Stimulated activated naive CD4-positive, alpha-beta T cell treated with Interleukin-2 at 50 U/mL for 16 hours (primary cell): ENCODE data around the gene KLF6.
"Not testable (repeated sequence)": the region's sequence is repeated elsewhere in the genome, so short reads cannot be mapped to it uniquely, and the experiment has no call there.

Source experiments
- DNase-seq: peaks from one replicate; lab custom pipeline; 2025; lab: John Stamatoyannopoulos, UW

The KLF6 gene

GRCh38 chr10:3757250-3757637, 27.8 kb downstream of the KLF6 start:
- no peak for DNase-seq

- no peak for DNase-seq
Measured at GRCh38 chr10:3756360-3756740, 28.7 kb downstream of the KLF6 start.

DNA sequence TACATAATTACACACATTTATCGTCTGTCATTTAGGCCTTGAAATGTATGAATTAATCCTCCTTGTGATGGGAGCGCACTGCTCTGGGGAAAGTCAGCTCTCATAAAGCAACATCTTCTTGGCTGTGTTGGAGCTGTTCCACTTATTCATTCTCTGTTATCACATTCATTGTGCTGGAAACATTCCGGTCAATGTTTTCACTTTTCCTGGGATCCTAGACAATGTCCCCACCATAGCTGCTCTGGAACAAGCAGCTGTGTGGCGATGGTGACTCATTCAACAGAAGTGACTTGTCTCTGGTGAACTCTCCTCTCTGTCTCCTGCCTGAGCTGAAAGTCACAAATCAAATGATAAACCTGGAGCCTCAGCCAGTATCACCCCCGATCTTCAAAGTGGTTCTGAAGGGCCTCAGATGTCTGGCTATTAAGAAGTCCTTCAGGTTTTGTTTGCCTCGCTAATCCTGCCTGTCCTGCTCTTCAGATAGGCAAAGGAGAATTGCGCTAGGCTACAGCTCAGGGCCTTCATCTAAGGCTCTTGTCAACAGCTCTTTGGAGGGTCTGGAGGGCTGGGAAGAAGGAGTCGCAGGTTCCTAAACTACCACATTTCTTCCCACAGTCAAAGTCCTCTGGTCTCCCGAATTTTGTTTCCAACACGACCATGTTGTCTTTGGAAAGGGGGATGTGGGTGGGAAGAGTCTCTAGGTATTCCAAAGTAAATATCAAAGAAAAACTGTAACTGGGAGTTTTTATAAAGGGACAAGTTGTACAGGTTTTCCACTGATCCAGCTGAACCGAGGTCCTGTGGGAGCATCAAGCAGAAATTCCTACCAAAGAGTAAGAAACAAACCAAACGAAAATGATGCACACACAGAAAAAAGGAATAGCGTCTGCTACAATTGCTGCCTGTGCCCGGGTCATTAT, 29.3 kb downstream of the KLF6 start:
- DNase-seq, result no peak

DNA sequence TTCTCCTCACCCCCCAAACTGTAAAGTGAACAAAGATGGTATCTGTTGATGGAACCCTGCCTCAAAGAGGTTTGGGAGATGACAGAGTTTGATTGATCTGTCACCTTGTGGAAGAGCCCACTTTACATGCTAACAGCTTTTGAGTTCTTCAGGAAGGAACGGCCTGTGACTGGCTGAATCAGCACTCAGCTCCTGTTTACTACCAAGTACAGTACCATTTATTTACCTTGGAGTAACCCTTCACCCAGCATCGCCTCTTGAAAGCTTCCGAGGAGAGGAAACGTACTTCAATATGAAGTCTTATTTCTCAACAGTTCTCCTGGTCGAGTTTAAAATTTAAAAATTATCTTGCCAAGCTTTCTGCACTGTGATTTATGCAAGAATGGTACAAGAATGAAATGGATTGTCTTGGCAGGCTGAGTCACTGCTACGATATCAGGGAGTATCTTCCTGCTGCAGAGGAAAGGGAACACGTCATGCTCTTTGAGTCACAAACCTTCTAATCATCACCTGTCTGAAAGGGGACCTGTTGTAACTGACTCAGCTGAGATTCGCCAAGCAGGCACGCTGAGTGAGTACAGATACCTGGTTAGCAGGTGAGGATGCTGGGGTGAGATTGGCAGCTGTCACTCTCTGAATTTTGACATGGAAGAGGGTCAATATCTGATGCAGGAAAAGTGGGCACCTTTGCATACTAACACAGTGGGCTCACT, 30.1 kb downstream of the KLF6 start:
- DNase-seq, result no peak

DNA sequence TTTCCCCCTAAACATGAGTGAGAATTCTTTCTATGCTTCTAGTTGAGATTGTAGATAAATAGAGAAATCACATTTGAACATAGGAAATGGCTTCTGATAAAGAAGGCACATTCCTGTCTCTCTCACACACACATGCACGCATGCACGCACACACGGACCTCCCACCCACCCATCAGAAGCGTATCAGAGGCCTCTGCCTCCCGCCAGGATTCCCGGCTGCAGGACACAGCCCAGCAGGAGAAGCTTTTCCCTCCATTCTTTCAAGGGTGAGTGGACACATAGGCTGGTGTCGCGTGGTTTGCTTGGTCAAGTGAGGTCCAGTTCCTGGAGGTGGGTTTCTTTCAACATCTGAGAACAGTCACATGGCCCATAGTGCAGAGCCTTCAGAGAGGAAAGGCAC, 34.2 kb downstream of the KLF6 start:
- DNase-seq, result no peak

GRCh38 chr10:3750006-3750816, 34.8 kb downstream of the KLF6 start:
- DNase-seq, result no peak

DNA sequence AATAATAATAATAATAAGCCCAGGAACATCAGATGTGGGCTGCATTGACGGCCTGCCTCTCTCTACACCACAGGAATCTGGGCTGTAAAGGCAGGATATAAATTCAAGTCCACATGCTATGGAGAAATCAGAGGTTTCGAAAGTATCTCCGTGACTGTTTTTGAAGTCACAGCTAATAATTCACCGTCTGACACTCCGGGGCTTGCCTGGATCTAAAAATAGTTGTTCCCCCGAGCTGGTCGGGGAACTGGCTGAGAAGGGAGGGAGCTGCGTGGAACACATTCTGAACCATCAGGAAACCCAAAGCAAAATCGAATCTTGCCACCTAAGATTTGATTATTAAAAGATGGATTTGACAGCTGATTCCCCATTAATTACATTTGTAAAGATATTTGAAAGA, 35.4 kb downstream of the KLF6 start:
- DNase-seq, result no peak

- DNase-seq, result no peak
Measured at GRCh38 chr10:3749011-3749410, 36.0 kb downstream of the KLF6 start.

DNA sequence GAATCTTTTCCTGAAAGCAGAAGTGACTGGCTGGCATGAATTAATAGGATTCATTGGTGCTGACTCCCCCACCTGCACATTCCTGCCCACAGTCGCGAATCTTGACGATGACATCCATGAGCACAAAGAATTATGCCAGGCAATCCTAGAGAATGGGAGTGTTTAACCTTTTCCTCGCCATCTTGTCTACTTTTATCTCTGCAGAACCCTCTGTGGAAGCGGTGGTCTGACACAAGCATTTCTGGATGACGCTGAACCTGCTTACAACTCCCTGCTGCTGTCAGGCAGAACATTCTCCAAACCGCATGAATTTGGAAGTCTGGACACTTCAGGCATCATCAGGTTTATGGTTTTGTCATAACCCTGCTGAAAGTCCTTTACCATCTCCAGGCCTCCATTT, 36.5 kb downstream of the KLF6 start:
- DNase-seq, result no peak

GRCh38 chr10:3747984-3748383, 37.0 kb downstream of the KLF6 start:
- no peak for DNase-seq

DNA sequence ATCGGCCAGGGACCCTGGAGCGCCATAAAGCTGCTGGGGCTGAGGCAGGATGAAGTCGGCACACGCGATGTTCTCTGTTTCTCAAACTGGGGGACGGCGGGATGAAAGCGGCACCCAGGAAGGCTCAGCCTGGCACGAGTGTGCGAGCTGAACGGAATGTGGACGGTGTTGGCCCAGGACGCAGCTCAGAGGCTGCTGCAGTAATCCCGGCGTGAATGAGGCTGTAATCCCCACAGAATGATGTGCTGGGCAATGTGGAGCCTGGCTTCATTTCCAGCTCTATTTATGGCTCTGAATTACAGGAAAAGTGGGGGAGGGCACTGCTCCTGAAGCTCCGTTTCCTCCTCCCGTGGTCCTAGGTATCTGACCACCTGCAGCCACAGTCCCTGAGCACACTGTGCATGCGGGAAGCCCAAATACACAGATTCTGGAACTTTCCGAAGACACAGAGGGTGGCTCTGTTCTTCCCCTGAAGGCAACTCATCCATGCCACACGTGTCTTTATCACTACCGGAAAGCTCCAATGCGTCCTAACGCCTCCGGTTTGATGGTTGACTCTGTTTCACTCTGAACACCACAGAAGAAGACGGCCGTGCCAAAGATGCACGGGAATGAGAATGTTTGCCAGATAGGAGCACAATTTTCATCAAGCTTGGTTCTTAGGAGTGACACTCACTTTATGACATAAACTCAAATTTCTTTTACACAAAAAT, 37.6 kb downstream of the KLF6 start:
- no peak for DNase-seq

- DNase-seq, result no peak
Measured at GRCh38 chr10:3746634-3747033, 38.4 kb downstream of the KLF6 start.

DNA sequence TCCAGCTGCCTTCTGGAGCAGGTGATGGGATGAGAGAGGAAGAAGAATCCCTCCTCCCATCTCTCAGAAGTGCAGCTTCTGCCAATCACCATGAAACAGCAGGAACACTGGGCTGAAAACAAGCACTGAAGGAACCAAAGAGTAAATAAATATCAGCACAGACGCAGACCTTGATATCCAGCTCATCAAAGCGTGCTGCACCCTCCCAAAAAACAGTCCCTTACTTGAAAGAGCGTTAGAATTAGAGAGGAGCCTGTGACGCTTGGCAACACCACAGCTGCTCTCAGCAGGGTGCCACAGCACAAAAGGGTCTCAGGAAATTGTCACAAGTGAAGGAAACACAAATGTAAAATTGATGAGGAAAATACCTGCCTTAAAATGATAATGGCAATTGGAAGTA, 39.5 kb downstream of the KLF6 start:
- no peak for DNase-seq

GRCh38 chr10:3741688-3742461, 43.1 kb downstream of the KLF6 start:
- DNase-seq, result no peak

DNA sequence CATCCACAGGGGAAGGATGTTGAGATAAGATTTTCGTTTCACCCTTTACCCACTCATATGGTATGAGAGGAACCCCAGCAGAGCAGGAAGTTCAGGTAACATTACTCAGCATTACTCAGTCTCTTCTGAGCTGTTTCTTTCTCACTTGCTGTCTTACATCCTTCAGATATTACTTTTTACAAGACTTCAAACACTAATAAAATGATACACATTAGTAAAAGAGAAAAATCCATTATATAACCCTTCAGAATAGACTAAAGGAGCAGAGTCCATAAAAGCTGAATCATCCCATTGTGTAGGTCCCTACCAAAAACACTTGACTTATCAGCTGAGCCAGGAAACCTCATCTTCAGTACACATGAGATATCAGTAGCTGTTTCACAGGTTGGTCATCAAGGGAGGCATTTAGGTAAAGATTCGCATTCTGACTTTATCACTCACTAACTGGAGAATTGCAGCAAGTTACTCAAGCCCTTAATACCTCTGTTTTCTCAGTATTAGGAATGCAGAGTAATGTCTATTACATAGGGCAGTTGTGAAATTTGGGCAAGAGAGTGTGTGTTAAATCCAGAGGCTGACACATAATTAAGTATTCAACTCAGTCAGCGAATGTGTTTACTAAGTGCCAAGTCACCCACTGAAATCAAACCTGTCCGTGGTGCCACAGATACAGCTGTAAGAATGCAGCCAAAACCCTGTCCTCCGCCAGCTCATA, 44.7 kb downstream of the KLF6 start:
- peak; percentile 23 for DNase-seq

DNA sequence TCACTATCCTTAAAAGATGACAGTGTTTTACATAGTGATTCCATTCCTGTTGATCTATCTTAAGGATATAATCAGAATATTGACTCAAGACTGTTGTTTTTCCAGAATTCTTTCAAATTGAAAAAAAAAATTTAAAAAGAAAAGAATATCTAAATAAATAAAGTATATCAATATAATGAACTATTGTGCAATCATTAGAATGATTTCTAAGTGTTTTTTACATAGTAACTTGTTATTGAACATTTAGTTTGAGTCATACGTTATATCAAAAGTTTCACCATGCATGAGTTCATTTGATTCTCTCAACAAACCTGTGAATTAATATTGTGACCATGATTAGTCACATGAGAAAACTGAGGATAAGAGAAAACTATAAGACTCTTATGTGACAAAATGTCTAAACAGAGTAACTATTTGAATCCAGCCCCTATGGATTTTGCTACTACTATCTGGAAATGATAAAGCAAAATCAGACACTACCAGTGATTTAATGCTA, 46.1 kb downstream of the KLF6 start:
- no peak for DNase-seq

- DNase-seq, result no peak
Measured at GRCh38 chr10:3737864-3738263, 47.1 kb downstream of the KLF6 start.

DNA sequence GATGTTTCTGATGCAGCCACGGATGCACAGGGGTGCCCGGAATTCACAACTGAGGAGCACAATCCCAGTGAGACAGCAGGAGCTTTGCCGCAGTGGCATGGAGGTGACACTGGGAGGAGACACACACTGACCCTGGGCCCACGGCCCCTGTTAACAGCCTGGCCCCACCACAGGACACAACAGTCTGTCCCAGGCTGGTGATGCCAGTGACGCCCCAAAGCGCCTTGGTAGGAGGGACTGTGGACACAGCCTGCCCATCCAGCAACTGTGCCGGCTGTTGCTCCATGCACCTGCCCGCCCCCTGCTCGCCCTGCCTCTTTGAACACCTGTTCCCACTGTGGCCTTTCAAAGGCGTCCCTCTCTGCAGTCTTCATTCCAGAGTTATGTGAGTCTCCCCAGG, 49.8 kb downstream of the KLF6 start:
- DNase-seq, result no peak

- no peak for DNase-seq
Measured at GRCh38 chr10:3734111-3734510, 50.9 kb downstream of the KLF6 start.

DNA sequence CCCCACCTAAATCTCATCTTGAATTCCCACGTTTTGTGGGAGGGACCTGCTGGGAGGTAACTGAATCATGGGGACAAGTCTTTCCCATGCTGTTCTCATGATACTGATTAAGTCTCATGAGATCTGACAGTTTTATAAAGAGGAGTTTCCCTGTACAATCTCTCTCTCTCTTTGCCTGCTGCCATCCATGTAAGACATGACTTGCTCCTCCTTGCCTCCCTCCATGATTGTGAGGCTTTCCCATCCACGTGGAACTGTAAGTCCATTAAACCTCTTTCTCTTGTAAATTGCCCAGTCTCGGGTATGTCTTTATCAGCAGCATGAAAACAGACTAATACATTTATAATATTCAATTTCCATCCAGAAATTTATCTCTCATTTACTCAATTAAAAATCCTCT, 52.8 kb downstream of the KLF6 start:
- DNase-seq, result not testable (repeated sequence)
